ENCODE measurements around the gene DSC1.
"Not testable (repeated sequence)": the region's sequence is repeated elsewhere in the genome, so short reads cannot be mapped to it uniquely, and the experiment has no call there.

DSC1 gene

DNA sequence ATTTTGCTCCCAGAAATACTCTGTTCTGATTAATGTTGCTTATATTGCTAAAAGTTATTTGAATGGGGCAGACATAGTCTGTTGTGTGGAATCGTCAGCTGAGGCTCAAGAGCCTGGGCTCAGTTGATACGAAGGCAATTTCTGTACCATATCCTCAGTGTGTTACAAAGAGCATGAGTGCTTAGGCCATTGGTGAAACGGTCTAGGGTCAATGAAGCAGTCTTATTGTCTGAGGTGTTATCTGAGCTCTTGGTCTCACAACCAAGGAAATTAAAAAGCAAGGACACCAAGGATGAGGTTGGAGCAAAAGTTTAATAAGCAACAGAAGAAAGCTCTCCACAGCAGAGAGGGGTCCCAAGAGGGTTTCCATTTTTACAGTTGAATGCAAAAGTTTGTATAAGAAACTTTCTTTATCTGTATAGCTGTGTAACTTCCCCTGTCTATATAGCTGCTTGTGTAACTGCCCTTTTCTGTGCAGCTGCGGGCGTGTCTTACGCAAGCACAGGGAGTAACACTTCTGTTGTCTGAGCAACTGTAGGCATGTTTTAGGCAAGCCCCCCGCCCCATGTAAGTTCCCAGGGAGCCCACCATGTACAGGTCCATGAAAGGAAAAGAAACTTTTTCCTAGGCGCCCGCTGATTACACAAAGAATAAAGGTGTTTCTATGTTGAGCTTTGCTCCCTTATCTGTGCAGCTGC lies 40.6 kb upstream of the DSC1 start:
- Histone ChIP-seq H3K9me3 (ENCODE audit: control insufficient read depth, insufficient read depth, low read length) (no peaks in the 10 kb centered on the region), H3K36me3 (ENCODE audit: control insufficient read depth, insufficient read depth, low read length) (no peaks in the 10 kb centered on the region), H3K27ac (ENCODE audit: low read depth, low read length) (no peak overlapping the region), H3K27me3 (ENCODE audit: control insufficient read depth, insufficient read depth, low read length) (no peaks in the 10 kb centered on the region), H3K4me3 (ENCODE audit: low read depth, low read length) (no peak overlapping the region), H3K4me1 (ENCODE audit: control insufficient read depth, insufficient read depth, low read length) (peaks cover 19% of the 10 kb centered on the region), H3K9ac (ENCODE audit: low read depth, low read length) (no peak overlapping the region)

DNA sequence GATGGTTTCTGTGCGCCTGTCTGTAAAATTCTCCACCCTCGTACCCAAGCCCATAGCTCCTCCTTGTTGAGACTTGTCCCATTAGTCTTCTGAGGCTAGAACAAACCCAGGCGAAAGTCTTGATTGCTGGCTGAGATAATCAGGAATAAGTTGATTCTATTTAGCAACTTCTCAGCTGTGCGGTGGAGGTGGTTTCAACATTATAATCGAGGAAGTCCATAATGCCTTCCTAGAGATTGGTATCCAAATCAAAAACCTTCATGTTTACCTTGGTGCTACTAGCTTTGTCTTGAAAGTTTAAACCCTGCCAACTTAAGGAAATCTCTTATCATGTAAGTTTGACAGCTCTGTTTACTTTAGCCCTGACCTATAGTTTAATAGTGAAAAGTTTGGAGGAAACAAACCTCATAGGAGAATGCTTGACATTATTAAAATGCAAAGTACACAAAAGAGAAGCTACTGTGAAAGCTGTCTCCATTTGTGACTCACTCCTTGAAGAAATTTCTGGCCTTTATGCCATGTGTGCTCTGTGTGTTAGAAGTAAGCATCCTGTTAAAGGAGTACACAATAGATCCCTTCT lies 36.6 kb upstream of the DSC1 start:
- no peak overlapping the region for H3K27ac ChIP-seq (ENCODE audit: low read depth, low read length)
- H3K9ac ChIP-seq (ENCODE audit: low read depth, low read length): no peak overlapping the region
- H3K27me3 ChIP-seq (ENCODE audit: control insufficient read depth, insufficient read depth, low read length): no peaks in the 10 kb centered on the region
- H3K9me3 ChIP-seq (ENCODE audit: control insufficient read depth, insufficient read depth, low read length): no peaks in the 10 kb centered on the region
- no peaks in the 10 kb centered on the region for H3K36me3 ChIP-seq (ENCODE audit: control insufficient read depth, insufficient read depth, low read length)
- H3K4me1 ChIP-seq (ENCODE audit: control insufficient read depth, insufficient read depth, low read length): peaks cover 11% of the 10 kb centered on the region
- H3K4me3 ChIP-seq (ENCODE audit: low read depth, low read length): no peak overlapping the region

- Histone ChIP-seq H3K4me3 (ENCODE audit: low read depth, low read length) (no peak overlapping the region), H3K4me1 (ENCODE audit: control insufficient read depth, insufficient read depth, low read length) (peaks cover 18% of the 10 kb centered on the region), H3K27ac (ENCODE audit: low read depth, low read length) (no peak overlapping the region), H3K9me3 (ENCODE audit: control insufficient read depth, insufficient read depth, low read length) (no peaks in the 10 kb centered on the region), H3K27me3 (ENCODE audit: control insufficient read depth, insufficient read depth, low read length) (no peaks in the 10 kb centered on the region), H3K9ac (ENCODE audit: low read depth, low read length) (no peak overlapping the region), H3K36me3 (ENCODE audit: control insufficient read depth, insufficient read depth, low read length) (no peaks in the 10 kb centered on the region)
These were observed 35.0 kb upstream of the DSC1 start for GRCh38 chr18:31197676-31198075.

- Histone ChIP-seq H3K27ac (ENCODE audit: low read depth, low read length) (no peak overlapping the region), H3K27me3 (ENCODE audit: control insufficient read depth, insufficient read depth, low read length) (no peaks in the 10 kb centered on the region), H3K9me3 (ENCODE audit: control insufficient read depth, insufficient read depth, low read length) (no peaks in the 10 kb centered on the region), H3K4me1 (ENCODE audit: control insufficient read depth, insufficient read depth, low read length) (peaks cover 30% of the 10 kb centered on the region), H3K4me3 (ENCODE audit: low read depth, low read length) (no peak overlapping the region), H3K9ac (ENCODE audit: low read depth, low read length) (no peak overlapping the region), H3K36me3 (ENCODE audit: control insufficient read depth, insufficient read depth, low read length) (no peaks in the 10 kb centered on the region)
These were observed 32.4 kb upstream of the DSC1 start for GRCh38 chr18:31195063-31195462.

- no peak overlapping the region for H3K9ac ChIP-seq (ENCODE audit: low read depth, low read length)
- H3K27me3 ChIP-seq (ENCODE audit: control insufficient read depth, insufficient read depth, low read length): no peaks in the 10 kb centered on the region
- H3K4me1 ChIP-seq (ENCODE audit: control insufficient read depth, insufficient read depth, low read length): peaks cover 19% of the 10 kb centered on the region
- no peaks in the 10 kb centered on the region for H3K36me3 ChIP-seq (ENCODE audit: control insufficient read depth, insufficient read depth, low read length)
- no peak overlapping the region for H3K27ac ChIP-seq (ENCODE audit: low read depth, low read length)
- H3K9me3 ChIP-seq (ENCODE audit: control insufficient read depth, insufficient read depth, low read length): no peaks in the 10 kb centered on the region
- no peak overlapping the region for H3K4me3 ChIP-seq (ENCODE audit: low read depth, low read length)
These were observed 29.6 kb upstream of the DSC1 start for GRCh38 chr18:31192086-31192776.

GRCh38 chr18:31190919-31191318 lies 28.3 kb upstream of the DSC1 start:
- Histone ChIP-seq H3K9me3 (ENCODE audit: control insufficient read depth, insufficient read depth, low read length) (no peaks in the 10 kb centered on the region), H3K4me1 (ENCODE audit: control insufficient read depth, insufficient read depth, low read length) (peaks cover 19% of the 10 kb centered on the region), H3K27me3 (ENCODE audit: control insufficient read depth, insufficient read depth, low read length) (no peaks in the 10 kb centered on the region), H3K27ac (ENCODE audit: low read depth, low read length) (no peak overlapping the region), H3K36me3 (ENCODE audit: control insufficient read depth, insufficient read depth, low read length) (no peaks in the 10 kb centered on the region), H3K4me3 (ENCODE audit: low read depth, low read length) (no peak overlapping the region), H3K9ac (ENCODE audit: low read depth, low read length) (no peak overlapping the region)

- H3K27me3 ChIP-seq (ENCODE audit: control insufficient read depth, insufficient read depth, low read length): no peaks in the 10 kb centered on the region
- H3K27ac ChIP-seq (ENCODE audit: low read depth, low read length): no peak overlapping the region
- peaks cover 19% of the 10 kb centered on the region for H3K4me1 ChIP-seq (ENCODE audit: control insufficient read depth, insufficient read depth, low read length)
- no peaks in the 10 kb centered on the region for H3K9me3 ChIP-seq (ENCODE audit: control insufficient read depth, insufficient read depth, low read length)
- H3K9ac ChIP-seq (ENCODE audit: low read depth, low read length): no peak overlapping the region
- no peaks in the 10 kb centered on the region for H3K36me3 ChIP-seq (ENCODE audit: control insufficient read depth, insufficient read depth, low read length)
- no peak overlapping the region for H3K4me3 ChIP-seq (ENCODE audit: low read depth, low read length)
These were observed 27.1 kb upstream of the DSC1 start for GRCh38 chr18:31189757-31190156.

GRCh38 chr18:31185186-31185950 lies 22.7 kb upstream of the DSC1 start:
- no peaks in the 10 kb centered on the region for H3K36me3 ChIP-seq (ENCODE audit: control insufficient read depth, insufficient read depth, low read length)
- H3K27ac ChIP-seq (ENCODE audit: low read depth, low read length): no peak overlapping the region
- no peaks in the 10 kb centered on the region for H3K9me3 ChIP-seq (ENCODE audit: control insufficient read depth, insufficient read depth, low read length)
- H3K27me3 ChIP-seq (ENCODE audit: control insufficient read depth, insufficient read depth, low read length): no peaks in the 10 kb centered on the region
- no peak overlapping the region for H3K9ac ChIP-seq (ENCODE audit: low read depth, low read length)
- no peak overlapping the region for H3K4me3 ChIP-seq (ENCODE audit: low read depth, low read length)
- no peaks in the 10 kb centered on the region for H3K4me1 ChIP-seq (ENCODE audit: control insufficient read depth, insufficient read depth, low read length)

- Histone ChIP-seq H3K9ac (ENCODE audit: low read depth, low read length) (no peak overlapping the region), H3K4me1 (ENCODE audit: control insufficient read depth, insufficient read depth, low read length) (no peaks in the 10 kb centered on the region), H3K9me3 (ENCODE audit: control insufficient read depth, insufficient read depth, low read length) (no peaks in the 10 kb centered on the region), H3K27ac (ENCODE audit: low read depth, low read length) (no peak overlapping the region), H3K36me3 (ENCODE audit: control insufficient read depth, insufficient read depth, low read length) (no peaks in the 10 kb centered on the region), H3K4me3 (ENCODE audit: low read depth, low read length) (no peak overlapping the region), H3K27me3 (ENCODE audit: control insufficient read depth, insufficient read depth, low read length) (no peaks in the 10 kb centered on the region)
These were observed 20.6 kb upstream of the DSC1 start for GRCh38 chr18:31183302-31183701.

- not testable (repeated sequence) for H3K27ac ChIP-seq (ENCODE audit: low read depth, low read length); H3K4me3 ChIP-seq (ENCODE audit: low read depth, low read length); H3K9ac ChIP-seq (ENCODE audit: low read depth, low read length); H3K9me3 ChIP-seq (ENCODE audit: control insufficient read depth, insufficient read depth, low read length); H3K27me3 ChIP-seq (ENCODE audit: control insufficient read depth, insufficient read depth, low read length); H3K36me3 ChIP-seq (ENCODE audit: control insufficient read depth, insufficient read depth, low read length); H3K4me1 ChIP-seq (ENCODE audit: control insufficient read depth, insufficient read depth, low read length)
These were observed 14.7 kb upstream of the DSC1 start for GRCh38 chr18:31177369-31177768.

DNA sequence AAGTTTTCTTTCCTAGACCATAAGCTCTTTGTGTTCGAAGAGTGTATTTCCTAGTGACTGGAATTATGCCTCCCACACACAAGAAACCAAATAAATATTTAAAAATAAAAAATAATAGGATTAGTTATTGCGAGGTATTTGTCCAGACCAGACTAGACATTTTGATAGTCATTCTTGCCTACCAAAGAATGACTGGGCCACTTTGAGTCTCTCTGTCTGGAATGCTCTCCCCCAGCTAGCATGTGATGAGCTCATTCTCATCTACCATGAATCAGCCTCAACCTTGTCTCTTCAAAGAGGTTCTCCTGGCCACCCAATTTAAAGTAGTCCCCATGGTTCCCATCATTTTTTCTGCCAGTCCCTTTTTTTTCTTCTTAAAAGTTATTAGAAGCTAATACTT lies 13.9 kb upstream of the DSC1 start:
- Histone ChIP-seq H3K9me3 (ENCODE audit: control insufficient read depth, insufficient read depth, low read length) (peaks cover 3% of the 10 kb centered on the region; the same call in 1 of the 2 replicates), H3K4me3 (ENCODE audit: low read depth, low read length) (no peak overlapping the region), H3K36me3 (ENCODE audit: control insufficient read depth, insufficient read depth, low read length) (no peaks in the 10 kb centered on the region), H3K4me1 (ENCODE audit: control insufficient read depth, insufficient read depth, low read length) (no peaks in the 10 kb centered on the region), H3K27ac (ENCODE audit: low read depth, low read length) (no peak overlapping the region), H3K27me3 (ENCODE audit: control insufficient read depth, insufficient read depth, low read length) (no peaks in the 10 kb centered on the region), H3K9ac (ENCODE audit: low read depth, low read length) (no peak overlapping the region)
